ENCODE data around the gene RAD23B. TPM values are rescaled to one million over a fixed set of nuclear protein-coding genes. Genes with fewer than 3 reads are reported as not detected.

Gene RAD23B
- total RNA-seq, 1 donor from 2014 or later, result 207 TPM

DNA sequence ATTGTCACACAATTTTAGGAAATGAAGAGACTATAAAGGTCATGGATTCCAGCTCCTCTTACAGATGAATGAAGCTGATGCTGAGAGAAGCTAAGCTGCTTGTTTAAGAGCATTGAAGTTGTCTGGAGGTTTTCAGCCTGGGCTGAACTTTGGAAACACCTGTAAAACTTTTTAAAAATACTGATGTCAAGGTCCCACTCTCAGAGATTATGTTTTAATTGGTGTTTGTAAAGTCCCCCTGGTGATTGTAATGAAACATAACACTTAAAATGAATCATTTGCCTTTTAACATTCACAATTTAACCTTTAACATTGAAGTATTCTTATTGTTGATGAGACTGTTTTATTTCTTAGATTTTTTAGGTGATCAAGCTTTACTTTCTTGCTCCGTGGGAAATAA, 16.4 kb downstream of the RAD23B start:
- H3K36me3 ChIP-seq (ENCODE audit: control insufficient read depth, insufficient read depth, low read length), result peaks cover 1% of the 10 kb centered on the region
- no peaks in the 10 kb centered on the region for H3K27me3 ChIP-seq (ENCODE audit: control insufficient read depth, insufficient read depth, low read length)
- FAIRE-seq, result no peak
- no peak overlapping the region for H3K4me3 ChIP-seq (ENCODE audit: low read depth, low read length)
- no peak for TF ChIP-seq CTCF (IDR thresholded peaks at IDR 0.05; ENCODE audit: insufficient read depth, low read length, severe bottlenecking)
- DNase-seq (ENCODE audit: low read depth), result no peak

- H3K36me3 ChIP-seq (ENCODE audit: control insufficient read depth, insufficient read depth, low read length), result peaks cover 9% of the 10 kb centered on the region
- no peak for DNase-seq (ENCODE audit: low read depth)
- no peak for TF ChIP-seq CTCF (IDR thresholded peaks at IDR 0.05; ENCODE audit: insufficient read depth, low read length, severe bottlenecking)
- H3K4me3 ChIP-seq (ENCODE audit: low read depth, low read length), result no peak overlapping the region
- H3K27me3 ChIP-seq (ENCODE audit: control insufficient read depth, insufficient read depth, low read length), result no peaks in the 10 kb centered on the region
- FAIRE-seq, result no peak
Measured at GRCh38 chr9:107306308-107306707, 23.2 kb downstream of the RAD23B start.

DNA sequence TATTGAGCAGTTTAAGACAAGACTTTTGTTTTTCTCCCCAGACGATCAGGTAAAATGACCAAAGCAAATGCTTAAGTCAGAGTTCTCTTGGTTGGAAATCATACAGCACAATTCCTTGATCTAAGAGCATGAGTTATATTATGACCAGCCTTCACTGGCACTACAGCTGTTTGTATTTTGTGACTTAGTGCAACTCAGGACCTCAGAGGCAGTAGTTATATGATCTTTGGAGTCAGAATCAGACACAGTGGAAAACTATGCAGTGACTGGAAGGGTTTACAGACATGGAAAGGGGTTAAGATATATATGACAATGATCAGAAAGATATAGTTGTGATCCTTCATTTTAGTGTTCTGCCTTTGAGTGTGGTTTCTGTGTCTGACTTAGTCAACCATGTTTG, 24.3 kb downstream of the RAD23B start:
- H3K27me3 ChIP-seq (ENCODE audit: control insufficient read depth, insufficient read depth, low read length), result no peaks in the 10 kb centered on the region
- no peak for FAIRE-seq
- DNase-seq (ENCODE audit: low read depth), result no peak
- peaks cover 12% of the 10 kb centered on the region for H3K36me3 ChIP-seq (ENCODE audit: control insufficient read depth, insufficient read depth, low read length)
- TF ChIP-seq CTCF (IDR thresholded peaks at IDR 0.05; ENCODE audit: insufficient read depth, low read length, severe bottlenecking), result no peak
- H3K4me3 ChIP-seq (ENCODE audit: low read depth, low read length), result no peak overlapping the region

- FAIRE-seq, result no peak
- no peaks in the 10 kb centered on the region for H3K27me3 ChIP-seq (ENCODE audit: control insufficient read depth, insufficient read depth, low read length)
- peaks cover 12% of the 10 kb centered on the region for H3K36me3 ChIP-seq (ENCODE audit: control insufficient read depth, insufficient read depth, low read length)
- H3K4me3 ChIP-seq (ENCODE audit: low read depth, low read length), result no peak overlapping the region
- TF ChIP-seq CTCF (IDR thresholded peaks at IDR 0.05; ENCODE audit: insufficient read depth, low read length, severe bottlenecking), result no peak
- no peak for DNase-seq (ENCODE audit: low read depth)
Measured at GRCh38 chr9:107308461-107308860, 25.4 kb downstream of the RAD23B start.

DNA sequence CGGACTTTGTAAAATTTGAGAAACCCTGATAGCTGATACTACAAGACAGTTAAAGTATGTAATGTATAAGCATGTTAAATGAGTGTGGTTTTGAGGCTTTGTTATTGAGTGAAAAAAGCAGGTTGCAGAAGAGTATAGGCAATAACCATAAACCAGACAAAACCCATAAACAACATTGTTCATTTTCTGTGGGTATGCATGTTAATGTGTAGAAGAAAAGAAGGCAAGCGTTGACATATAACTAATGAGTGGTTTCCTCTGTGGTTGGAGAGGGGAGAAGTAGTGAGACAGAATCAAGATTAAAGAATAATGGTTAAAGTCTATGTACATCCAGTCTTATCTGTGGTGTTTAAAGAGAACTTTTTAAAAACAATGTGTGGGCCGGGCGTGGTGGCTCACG, 26.2 kb downstream of the RAD23B start:
- TF ChIP-seq CTCF (IDR thresholded peaks at IDR 0.05; ENCODE audit: insufficient read depth, low read length, severe bottlenecking), result no peak
- no peak overlapping the region for H3K4me3 ChIP-seq (ENCODE audit: low read depth, low read length)
- peaks cover 12% of the 10 kb centered on the region for H3K36me3 ChIP-seq (ENCODE audit: control insufficient read depth, insufficient read depth, low read length)
- H3K27me3 ChIP-seq (ENCODE audit: control insufficient read depth, insufficient read depth, low read length), result no peaks in the 10 kb centered on the region
- no peak for FAIRE-seq
- no peak for DNase-seq (ENCODE audit: low read depth)

DNA sequence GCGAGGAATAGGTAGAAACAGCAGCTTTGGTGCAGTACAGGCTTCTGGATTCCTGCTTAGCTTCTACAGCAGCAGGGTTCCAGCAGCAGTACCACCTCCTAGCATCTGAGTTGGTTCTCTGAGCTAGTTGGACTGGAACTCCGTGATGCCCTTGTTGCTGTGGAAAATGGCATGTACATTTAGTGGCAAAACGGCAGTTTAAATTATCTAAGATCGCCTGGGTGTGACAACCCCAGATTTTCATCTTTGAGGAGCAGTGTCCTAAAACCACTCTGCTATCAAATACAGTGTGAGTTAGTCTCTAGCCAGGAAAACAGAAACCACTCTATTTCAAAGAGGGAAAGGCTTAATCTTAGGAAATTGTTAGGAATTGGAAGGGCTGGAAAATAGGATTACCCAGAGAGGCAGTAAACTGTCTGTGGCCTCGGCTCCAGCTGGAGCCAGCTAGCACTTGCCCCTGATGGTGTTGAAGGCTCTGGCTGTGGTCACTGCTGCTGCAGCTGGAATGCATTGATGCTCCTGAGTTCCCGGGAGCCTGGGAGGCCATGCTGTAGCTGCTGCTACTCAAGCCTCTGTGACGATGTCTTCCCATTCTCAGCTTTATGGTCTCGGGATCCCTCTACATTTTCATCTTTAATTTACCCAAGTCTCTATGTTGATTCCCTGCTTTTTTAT, 29.4 kb downstream of the RAD23B start:
- FAIRE-seq (no peak), DNase-seq (ENCODE audit: low read depth) (no peak)
- H3K27me3 ChIP-seq (ENCODE audit: control insufficient read depth, insufficient read depth, low read length), result no peaks in the 10 kb centered on the region
- no peak overlapping the region for H3K4me3 ChIP-seq (ENCODE audit: low read depth, low read length)
- peaks cover 9% of the 10 kb centered on the region for H3K36me3 ChIP-seq (ENCODE audit: control insufficient read depth, insufficient read depth, low read length)
- TF ChIP-seq CTCF (IDR thresholded peaks at IDR 0.05; ENCODE audit: insufficient read depth, low read length, severe bottlenecking), result no peak
